ENCODE measurements around the gene ALK.

GRCh38 chr2:29613792-29614266 is 307.6 kb downstream of the ALK start:
- TF ChIP-seq, protein P1, sequence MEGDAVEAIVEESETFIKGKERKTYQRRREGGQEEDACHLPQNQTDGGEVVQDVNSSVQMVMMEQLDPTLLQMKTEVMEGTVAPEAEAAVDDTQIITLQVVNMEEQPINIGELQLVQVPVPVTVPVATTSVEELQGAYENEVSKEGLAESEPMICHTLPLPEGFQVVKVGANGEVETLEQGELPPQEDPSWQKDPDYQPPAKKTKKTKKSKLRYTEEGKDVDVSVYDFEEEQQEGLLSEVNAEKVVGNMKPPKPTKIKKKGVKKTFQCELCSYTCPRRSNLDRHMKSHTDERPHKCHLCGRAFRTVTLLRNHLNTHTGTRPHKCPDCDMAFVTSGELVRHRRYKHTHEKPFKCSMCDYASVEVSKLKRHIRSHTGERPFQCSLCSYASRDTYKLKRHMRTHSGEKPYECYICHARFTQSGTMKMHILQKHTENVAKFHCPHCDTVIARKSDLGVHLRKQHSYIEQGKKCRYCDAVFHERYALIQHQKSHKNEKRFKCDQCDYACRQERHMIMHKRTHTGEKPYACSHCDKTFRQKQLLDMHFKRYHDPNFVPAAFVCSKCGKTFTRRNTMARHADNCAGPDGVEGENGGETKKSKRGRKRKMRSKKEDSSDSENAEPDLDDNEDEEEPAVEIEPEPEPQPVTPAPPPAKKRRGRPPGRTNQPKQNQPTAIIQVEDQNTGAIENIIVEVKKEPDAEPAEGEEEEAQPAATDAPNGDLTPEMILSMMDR (conservative IDR thresholded peaks at IDR 0.05): no peak
- no peak for TF ChIP-seq ZFX (IDR thresholded peaks at IDR 0.05)
